Measurements from ENCODE around the gene KLHL17. TPM values are rescaled to one million over a fixed set of nuclear protein-coding genes. Genes with fewer than 3 reads are reported as not detected.

The KLHL17 gene
- total RNA-seq, 1 experiment from 2014 or later, result 27.8 TPM

DNA sequence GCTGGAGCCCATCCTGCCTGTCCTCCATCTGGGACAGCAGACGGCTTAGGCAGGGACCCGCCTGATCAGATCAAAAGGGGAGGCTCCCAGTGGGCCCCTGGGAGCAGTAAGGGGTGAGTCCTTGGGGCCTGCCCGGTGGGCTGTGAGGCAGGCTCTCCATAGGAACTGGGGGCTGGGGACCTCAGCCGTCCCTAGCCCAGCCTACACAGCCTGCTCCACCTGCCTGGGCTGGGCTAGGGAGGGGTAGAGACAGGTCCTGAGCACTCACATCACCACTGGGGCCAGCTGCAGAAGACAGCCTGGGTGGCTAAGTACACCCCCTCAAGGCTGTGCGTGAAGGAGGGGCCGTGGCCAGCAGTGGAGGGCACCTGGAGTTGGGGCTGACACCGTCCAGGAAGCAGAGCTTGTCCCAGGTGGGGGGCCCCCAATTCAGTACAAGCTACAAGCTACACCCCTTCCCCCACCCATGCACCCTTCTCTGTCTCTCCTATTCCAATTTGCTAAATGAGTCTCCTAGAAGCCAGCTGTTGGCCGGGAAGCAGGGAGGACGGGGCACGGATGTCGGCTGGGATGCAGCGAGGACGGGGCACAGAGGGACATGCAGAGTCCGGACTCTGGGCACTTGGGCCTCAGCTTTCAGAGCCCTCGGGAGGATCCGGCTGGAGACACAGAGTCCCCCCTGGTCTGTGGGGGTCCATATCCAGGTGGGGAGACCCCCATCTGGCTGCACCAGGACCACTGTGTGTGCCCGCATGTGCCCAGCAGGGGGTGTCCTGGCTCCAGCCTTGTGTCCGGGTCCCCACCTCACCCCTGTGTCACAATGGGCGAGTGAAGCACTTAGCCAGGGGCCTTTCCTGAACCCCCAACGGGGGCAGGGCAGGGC lies 54.7 kb downstream of the KLHL17 start:
- Mint-ChIP-seq H3K4me3 (ENCODE audit: low read depth, unreplicated experiment) (no peak overlapping the region), H3K4me1 (ENCODE audit: low read depth, unreplicated experiment) (peaks cover 15% of the 10 kb centered on the region), H3K27me3 (ENCODE audit: unreplicated experiment) (no peaks in the 10 kb centered on the region), H3K27ac (ENCODE audit: unreplicated experiment) (no peak overlapping the region), H3K36me3 (ENCODE audit: insufficient read depth, unreplicated experiment) (peaks cover 25% of the 10 kb centered on the region), H3K9me3 (ENCODE audit: low read depth, unreplicated experiment) (no peaks in the 10 kb centered on the region)
- BruUV-seq (replicated peaks), result no TSS peak
- DNase-seq, result peak; percentile 52
- intact Hi-C loops (cut with micrococcal nuclease; ENCODE audit: unreplicated experiment), result no loop called here
- CTCF ChIA-PET, result interaction anchor here (1.6 kb wide), 1 partner anchor 49 kb away, joined by 5 read pairs; no protein-coding TSS in a partner anchor
- TF ChIP-seq, protein P1, sequence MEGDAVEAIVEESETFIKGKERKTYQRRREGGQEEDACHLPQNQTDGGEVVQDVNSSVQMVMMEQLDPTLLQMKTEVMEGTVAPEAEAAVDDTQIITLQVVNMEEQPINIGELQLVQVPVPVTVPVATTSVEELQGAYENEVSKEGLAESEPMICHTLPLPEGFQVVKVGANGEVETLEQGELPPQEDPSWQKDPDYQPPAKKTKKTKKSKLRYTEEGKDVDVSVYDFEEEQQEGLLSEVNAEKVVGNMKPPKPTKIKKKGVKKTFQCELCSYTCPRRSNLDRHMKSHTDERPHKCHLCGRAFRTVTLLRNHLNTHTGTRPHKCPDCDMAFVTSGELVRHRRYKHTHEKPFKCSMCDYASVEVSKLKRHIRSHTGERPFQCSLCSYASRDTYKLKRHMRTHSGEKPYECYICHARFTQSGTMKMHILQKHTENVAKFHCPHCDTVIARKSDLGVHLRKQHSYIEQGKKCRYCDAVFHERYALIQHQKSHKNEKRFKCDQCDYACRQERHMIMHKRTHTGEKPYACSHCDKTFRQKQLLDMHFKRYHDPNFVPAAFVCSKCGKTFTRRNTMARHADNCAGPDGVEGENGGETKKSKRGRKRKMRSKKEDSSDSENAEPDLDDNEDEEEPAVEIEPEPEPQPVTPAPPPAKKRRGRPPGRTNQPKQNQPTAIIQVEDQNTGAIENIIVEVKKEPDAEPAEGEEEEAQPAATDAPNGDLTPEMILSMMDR (IDR thresholded peaks at IDR 0.05; ENCODE audit: unreplicated experiment), result peak; percentile 41

Other genes with a start within 250 kb of the KLHL17 start
- gene SAMD11, start 36.7 kb upstream of the KLHL17 start, total RNA-seq (2022), result 0.27 and 0.54 TPM in 2 replicates
- 98.6 and 107 TPM in 2 replicates for gene NOC2L, start 1.3 kb upstream of the KLHL17 start, total RNA-seq (2022)
- 11.9 and 16.2 TPM in 2 replicates for gene PLEKHN1, start 5.9 kb downstream of the KLHL17 start, total RNA-seq (2022)
- gene PERM1, start 21.5 kb downstream of the KLHL17 start, total RNA-seq (2022), result not detected in 2 replicates
- gene HES4, start 39.5 kb downstream of the KLHL17 start, total RNA-seq (2022), result 35.5 and 51.3 TPM in 2 replicates
- 165 and 522 TPM in 2 replicates for gene ISG15, start 52.9 kb downstream of the KLHL17 start, total RNA-seq (2022)
- gene AGRN, start 59.5 kb downstream of the KLHL17 start, total RNA-seq (2022), result 446 and 552 TPM in 2 replicates
- gene RNF223, start 113.7 kb downstream of the KLHL17 start, total RNA-seq (2022), result 5.0 and 5.6 TPM in 2 replicates
- 32.4 and 34.7 TPM in 2 replicates for gene C1orf159, start 155.5 kb downstream of the KLHL17 start, total RNA-seq (2022)
- 2.4 and 3.5 TPM in 2 replicates for gene TTLL10, start 213.3 kb downstream of the KLHL17 start, total RNA-seq (2022)
- 0.66 TPM in 1 of 2 replicates, not detected in the other for gene TNFRSF18, start 246.0 kb downstream of the KLHL17 start, total RNA-seq (2022)